Measurements from ENCODE around the gene SLC51A.
"Not testable (repeated sequence)": the region's sequence is repeated elsewhere in the genome, so short reads cannot be mapped to it uniquely, and the experiment has no call there.

Gene SLC51A

DNA sequence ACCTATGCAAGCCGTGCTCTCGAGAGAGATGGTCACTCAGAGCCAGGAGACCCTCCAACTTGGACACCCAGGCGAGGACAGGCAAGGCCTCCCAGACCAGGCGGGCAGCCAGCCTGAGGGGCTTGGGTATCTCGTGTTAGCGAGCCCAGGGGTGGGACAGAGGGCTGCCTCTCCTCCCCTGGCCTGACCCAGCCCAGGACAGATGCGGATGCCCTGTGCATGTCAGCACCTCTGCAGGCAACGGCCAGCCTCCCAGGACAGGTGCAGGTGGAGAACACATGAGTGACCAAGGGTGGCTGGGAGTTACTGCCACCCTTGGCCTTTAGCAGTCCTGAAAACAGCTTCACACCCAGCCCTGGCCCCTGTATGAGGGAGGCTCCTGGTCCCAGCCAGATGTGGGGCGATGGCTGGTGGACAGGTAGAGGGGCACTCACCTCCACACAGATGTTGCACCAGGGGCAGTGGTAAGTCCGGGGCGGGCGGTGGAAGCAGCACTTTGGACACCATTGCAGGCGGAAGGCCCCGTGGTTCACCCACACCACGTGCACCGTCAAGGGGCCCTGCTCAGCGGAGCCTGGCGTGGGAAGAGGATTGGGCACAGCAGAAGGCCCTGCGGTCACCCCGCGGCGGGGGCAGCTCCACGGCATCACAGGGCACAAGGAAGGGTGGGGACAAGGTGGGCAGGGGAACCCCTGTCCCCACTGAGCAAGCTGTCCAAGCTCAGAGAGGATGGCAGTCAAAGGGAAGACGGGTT, 7.2 kb upstream of the SLC51A start:
- H3K9me2 ChIP-seq (ENCODE audit: low read depth, low read length), result no peaks in the 10 kb centered on the region
- H4K20me1 ChIP-seq (ENCODE audit: insufficient read depth, low read length), result no peaks in the 10 kb centered on the region
- H3K9me3 ChIP-seq (ENCODE audit: low read length), result no peaks in the 10 kb centered on the region
- H3K4me3 ChIP-seq (ENCODE audit: low read depth, low read length, poor library complexity, severe bottlenecking), result no peak overlapping the region
- peaks cover 7% of the 10 kb centered on the region for H3K4me1 ChIP-seq (ENCODE audit: insufficient read depth, low read length, severe bottlenecking)
- no peak overlapping the region for H3K27ac ChIP-seq (ENCODE audit: low read depth, low read length, poor library complexity, severe bottlenecking)
- H3K27me3 ChIP-seq (ENCODE audit: insufficient read depth, low read length), result no peaks in the 10 kb centered on the region; the same call in 1 of the 2 replicates
- H3K79me2 ChIP-seq (ENCODE audit: insufficient read depth, low read length), result no peaks in the 10 kb centered on the region
- H2AFZ ChIP-seq (ENCODE audit: low read length), result no peak overlapping the region
- no peak overlapping the region for H3K9ac ChIP-seq (ENCODE audit: low read length)
- H3F3A ChIP-seq (ENCODE audit: insufficient read depth, low read length), result no peaks in the 10 kb centered on the region
- TF ChIP-seq, protein P1, sequence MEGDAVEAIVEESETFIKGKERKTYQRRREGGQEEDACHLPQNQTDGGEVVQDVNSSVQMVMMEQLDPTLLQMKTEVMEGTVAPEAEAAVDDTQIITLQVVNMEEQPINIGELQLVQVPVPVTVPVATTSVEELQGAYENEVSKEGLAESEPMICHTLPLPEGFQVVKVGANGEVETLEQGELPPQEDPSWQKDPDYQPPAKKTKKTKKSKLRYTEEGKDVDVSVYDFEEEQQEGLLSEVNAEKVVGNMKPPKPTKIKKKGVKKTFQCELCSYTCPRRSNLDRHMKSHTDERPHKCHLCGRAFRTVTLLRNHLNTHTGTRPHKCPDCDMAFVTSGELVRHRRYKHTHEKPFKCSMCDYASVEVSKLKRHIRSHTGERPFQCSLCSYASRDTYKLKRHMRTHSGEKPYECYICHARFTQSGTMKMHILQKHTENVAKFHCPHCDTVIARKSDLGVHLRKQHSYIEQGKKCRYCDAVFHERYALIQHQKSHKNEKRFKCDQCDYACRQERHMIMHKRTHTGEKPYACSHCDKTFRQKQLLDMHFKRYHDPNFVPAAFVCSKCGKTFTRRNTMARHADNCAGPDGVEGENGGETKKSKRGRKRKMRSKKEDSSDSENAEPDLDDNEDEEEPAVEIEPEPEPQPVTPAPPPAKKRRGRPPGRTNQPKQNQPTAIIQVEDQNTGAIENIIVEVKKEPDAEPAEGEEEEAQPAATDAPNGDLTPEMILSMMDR (IDR thresholded peaks at IDR 0.05; ENCODE audit: low read length), result no peak
- no peak for TF ChIP-seq EZH2 (IDR thresholded peaks at IDR 0.05; ENCODE audit: borderline replicate concordance, low read length)
- no peak overlapping the region for H3K4me2 ChIP-seq (ENCODE audit: low read length)
- no peaks in the 10 kb centered on the region for H3K36me3 ChIP-seq (ENCODE audit: insufficient read depth, low read length)

DNA sequence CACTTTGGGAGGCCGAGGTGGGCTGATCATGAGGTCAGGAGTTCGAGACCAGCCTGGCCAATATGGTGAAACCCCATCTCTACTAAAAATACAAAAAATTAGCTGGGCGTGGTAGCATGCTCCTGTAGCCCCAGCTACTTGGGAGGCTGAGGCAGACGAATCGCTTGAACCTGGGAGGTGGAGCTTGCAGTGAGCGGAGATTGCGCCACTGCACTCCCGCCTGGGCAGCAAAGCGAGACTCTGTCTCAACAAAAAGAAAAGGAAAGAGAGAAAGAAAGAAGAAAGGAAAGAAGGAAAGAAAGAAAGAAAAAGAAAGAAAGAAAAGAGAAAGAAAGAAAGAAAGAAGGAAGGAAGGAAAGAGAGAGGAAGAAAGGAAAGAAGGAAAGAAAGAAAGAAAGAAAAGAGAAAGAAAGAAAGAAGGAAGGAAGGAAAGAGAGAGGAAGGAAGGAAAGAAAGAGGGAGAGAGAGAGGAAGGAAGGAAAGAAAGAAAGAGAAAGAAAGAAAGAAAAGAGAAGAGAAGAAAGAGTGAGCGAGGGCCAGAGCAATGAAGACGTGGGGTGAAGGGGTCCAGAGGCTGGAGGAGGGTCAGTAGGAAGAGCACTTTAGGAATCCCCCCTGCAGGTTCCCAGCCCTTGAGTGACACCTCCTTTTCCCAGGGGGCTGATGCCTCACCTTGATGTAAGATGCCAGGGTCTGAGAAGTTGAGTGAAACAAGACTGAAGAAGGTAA, 6.2 kb upstream of the SLC51A start:
- not testable (repeated sequence) for H3K4me3 ChIP-seq (ENCODE audit: low read depth, low read length, poor library complexity, severe bottlenecking); H2AFZ ChIP-seq (ENCODE audit: low read length); H3K79me2 ChIP-seq (ENCODE audit: insufficient read depth, low read length); H3K9ac ChIP-seq (ENCODE audit: low read length); H3K4me2 ChIP-seq (ENCODE audit: low read length); H3K27ac ChIP-seq (ENCODE audit: low read depth, low read length, poor library complexity, severe bottlenecking); H3F3A ChIP-seq (ENCODE audit: insufficient read depth, low read length); H3K27me3 ChIP-seq (ENCODE audit: insufficient read depth, low read length); H3K9me2 ChIP-seq (ENCODE audit: low read depth, low read length); H4K20me1 ChIP-seq (ENCODE audit: insufficient read depth, low read length); H3K4me1 ChIP-seq (ENCODE audit: insufficient read depth, low read length, severe bottlenecking); H3K36me3 ChIP-seq (ENCODE audit: insufficient read depth, low read length); H3K9me3 ChIP-seq (ENCODE audit: low read length)

DNA sequence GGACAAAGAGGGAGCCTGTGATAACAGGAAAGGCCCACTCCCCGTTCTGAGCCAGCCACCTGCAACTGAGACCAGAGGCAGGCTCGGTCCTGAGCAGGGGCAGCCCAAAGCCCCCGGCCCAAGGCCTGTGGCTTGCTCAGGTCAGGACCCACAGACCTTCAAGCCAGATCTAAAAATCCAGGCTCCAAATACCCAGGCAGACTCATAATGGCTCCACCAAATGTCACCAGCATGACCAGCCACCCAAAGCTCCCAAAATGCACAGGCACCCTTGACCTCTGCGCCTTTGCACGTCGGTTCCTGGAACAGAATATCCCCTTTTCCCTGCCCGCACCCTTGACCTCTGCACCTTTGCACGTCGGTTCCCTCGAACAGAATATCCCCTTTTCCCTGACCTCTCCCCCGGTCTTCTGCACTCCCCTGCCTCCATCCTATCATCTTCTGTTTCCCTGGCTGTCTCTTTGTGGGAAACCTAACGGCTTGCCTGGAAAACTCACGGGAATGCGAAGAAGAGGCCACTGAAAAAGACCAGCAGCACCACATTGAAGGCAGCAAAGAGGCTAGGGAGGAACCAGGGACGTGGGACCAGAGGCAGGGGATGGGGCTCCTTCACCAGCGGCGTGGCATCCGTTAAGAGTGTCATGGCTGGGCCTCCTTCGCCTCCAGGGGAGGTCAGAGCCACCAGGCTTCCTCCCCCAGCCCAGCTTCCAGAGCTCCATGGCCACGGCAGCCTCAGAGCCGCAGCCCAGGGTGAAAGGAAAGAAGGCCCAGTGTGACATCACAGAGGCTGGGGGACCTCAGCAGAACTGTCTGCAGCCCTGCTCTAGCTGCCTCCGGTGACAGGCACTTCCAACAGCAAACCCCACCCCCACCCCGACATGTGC, 5.4 kb upstream of the SLC51A start, which contains the start of gene ZDHHC19:
ZDHHC19 (minus strand) TSS at position 728 of the 884 bp plus-strand sequence; CDS start at position 643, 85 bp downstream.
- Histone ChIP-seq H3K9ac (ENCODE audit: low read length) (no peak within 1 kb of the TSS), H4K20me1 (ENCODE audit: insufficient read depth, low read length) (no peaks in the 10 kb centered on the region), H3K9me3 (ENCODE audit: low read length) (no peaks in the 10 kb centered on the region), H3K79me2 (ENCODE audit: insufficient read depth, low read length) (no peaks in the 10 kb centered on the region), H3K4me3 (ENCODE audit: low read depth, low read length, poor library complexity, severe bottlenecking) (no peak within 1 kb of the TSS), H3K36me3 (ENCODE audit: insufficient read depth, low read length) (no peaks in the 10 kb centered on the region), H3K27me3 (ENCODE audit: insufficient read depth, low read length) (no peaks in the 10 kb centered on the region; the same call in 1 of the 2 replicates), H3K4me2 (ENCODE audit: low read length) (no peak within 1 kb of the TSS), H3K9me2 (ENCODE audit: low read depth, low read length) (no peaks in the 10 kb centered on the region), H3K4me1 (ENCODE audit: insufficient read depth, low read length, severe bottlenecking) (peaks cover 7% of the 10 kb centered on the region), H2AFZ (ENCODE audit: low read length) (no peak within 1 kb of the TSS), H3K27ac (ENCODE audit: low read depth, low read length, poor library complexity, severe bottlenecking) (no peak within 1 kb of the TSS), H3F3A (ENCODE audit: insufficient read depth, low read length) (no peaks in the 10 kb centered on the region)
- TF ChIP-seq EZH2 (IDR thresholded peaks at IDR 0.05; ENCODE audit: borderline replicate concordance, low read length), result no peak
- TF ChIP-seq, protein P1 (IDR thresholded peaks at IDR 0.05; ENCODE audit: low read length), result no peak

Data from OCI-LY1 (cell line).